HL-60 (cell line): ENCODE results near the gene ANKRD55.
A peak's percentile ranks its signal among the peaks of the same experiment; 100 is the strongest.

Experiments
- DNase-seq, 2 experiments: peaks; one replicate each; pipeline ENCODE4 v3.0.0-alpha.2; 2010 to 2020; ENCODE audit warnings: low read depth in 1 of 2, low spot score in 1 of 2
- H3K27ac ChIP-seq: fragments of 250-450 bp; sonication (Bioruptor Pico); replicated peaks from 2 replicates; pipeline ENCODE4 v1.5.1; 2020; ENCODE audit warnings: mild to moderate bottlenecking, moderate library complexity
- H3K27me3 ChIP-seq: fragments of 250-450 bp; sonication (Bioruptor Pico); 2 replicates; pipeline ENCODE4 v1.5.1; 2021; ENCODE audit warnings: mild to moderate bottlenecking, moderate library complexity; ENCODE audit not compliant: insufficient read depth, poor library complexity, severe bottlenecking
- H3K4me3 ChIP-seq: replicated peaks from 2 replicates; pipeline ENCODE4 v1.5.1; 2011; ENCODE audit warnings: mild to moderate bottlenecking, control low read depth, low read length; ENCODE audit not compliant: insufficient read depth
- CTCF ChIP-seq: IDR thresholded peaks from one replicate; pipeline ENCODE4 v1.5.1; 2011; ENCODE audit warnings: low read length, control low read depth, inconsistent platforms; ENCODE audit not compliant: insufficient read depth
- GABPA ChIP-seq: IDR thresholded peaks from 2 replicates; pipeline ENCODE4 v1.6.1; 2012; ENCODE audit warnings: low read depth
- POLR2AphosphoS5 ChIP-seq: IDR thresholded peaks from 2 replicates; pipeline ENCODE4 v1.6.1; 2012; ENCODE audit warnings: low read depth
- SPI1 ChIP-seq: IDR thresholded peaks from 2 replicates; pipeline ENCODE4 v1.6.1; 2012; ENCODE audit warnings: low read depth, mild to moderate bottlenecking, borderline replicate concordance
- TF ChIP-seq, protein P1 (sequence below): IDR thresholded peaks from 2 replicates; pipeline ENCODE4 v1.6.1; 2012; ENCODE audit warnings: low read depth; ENCODE audit not compliant: insufficient replicate concordance

ANKRD55 gene

DNA sequence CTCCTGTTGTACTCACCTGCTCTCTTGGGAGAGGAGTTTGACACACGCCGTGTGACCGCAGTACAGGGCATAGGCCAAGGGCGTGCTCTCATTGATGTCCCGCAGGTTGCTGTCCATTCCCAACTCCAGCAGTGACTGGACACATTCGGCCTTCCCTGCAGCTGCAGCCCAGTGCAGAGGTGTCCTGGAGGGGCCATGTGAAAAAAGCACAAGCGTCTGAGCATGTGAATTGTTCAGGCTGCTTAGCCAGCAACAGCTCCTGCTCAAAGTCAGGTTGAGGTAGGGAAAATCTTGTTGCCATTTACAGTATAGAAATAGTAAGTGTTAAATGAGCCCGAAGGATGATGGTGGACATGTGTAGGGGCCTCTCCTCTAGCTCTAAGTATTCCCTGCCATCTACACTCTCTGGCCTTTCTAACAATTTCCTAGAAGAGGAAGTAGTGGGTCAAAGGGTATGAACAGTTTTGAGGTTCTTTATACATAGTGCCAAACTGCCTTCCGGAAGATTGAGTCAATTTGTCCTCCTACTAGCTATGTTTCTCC, 116.5 kb downstream of the ANKRD55 start:
- Histone ChIP-seq H3K27ac (peak overlapping the region; percentile 80), H3K4me3 (peak overlapping the region; percentile 31), H3K27me3 (no peaks in the 10 kb centered on the region)
- TF ChIP-seq CTCF = no peak
- no peak for TF ChIP-seq POLR2AphosphoS5
- TF ChIP-seq GABPA = no peak
- TF ChIP-seq, protein P1, sequence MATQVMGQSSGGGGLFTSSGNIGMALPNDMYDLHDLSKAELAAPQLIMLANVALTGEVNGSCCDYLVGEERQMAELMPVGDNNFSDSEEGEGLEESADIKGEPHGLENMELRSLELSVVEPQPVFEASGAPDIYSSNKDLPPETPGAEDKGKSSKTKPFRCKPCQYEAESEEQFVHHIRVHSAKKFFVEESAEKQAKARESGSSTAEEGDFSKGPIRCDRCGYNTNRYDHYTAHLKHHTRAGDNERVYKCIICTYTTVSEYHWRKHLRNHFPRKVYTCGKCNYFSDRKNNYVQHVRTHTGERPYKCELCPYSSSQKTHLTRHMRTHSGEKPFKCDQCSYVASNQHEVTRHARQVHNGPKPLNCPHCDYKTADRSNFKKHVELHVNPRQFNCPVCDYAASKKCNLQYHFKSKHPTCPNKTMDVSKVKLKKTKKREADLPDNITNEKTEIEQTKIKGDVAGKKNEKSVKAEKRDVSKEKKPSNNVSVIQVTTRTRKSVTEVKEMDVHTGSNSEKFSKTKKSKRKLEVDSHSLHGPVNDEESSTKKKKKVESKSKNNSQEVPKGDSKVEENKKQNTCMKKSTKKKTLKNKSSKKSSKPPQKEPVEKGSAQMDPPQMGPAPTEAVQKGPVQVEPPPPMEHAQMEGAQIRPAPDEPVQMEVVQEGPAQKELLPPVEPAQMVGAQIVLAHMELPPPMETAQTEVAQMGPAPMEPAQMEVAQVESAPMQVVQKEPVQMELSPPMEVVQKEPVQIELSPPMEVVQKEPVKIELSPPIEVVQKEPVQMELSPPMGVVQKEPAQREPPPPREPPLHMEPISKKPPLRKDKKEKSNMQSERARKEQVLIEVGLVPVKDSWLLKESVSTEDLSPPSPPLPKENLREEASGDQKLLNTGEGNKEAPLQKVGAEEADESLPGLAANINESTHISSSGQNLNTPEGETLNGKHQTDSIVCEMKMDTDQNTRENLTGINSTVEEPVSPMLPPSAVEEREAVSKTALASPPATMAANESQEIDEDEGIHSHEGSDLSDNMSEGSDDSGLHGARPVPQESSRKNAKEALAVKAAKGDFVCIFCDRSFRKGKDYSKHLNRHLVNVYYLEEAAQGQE = no peak
- no peak for TF ChIP-seq SPI1
- peak; percentile 13 to 17 for DNase-seq

GRCh38 chr5:56115589-56115988, 117.5 kb downstream of the ANKRD55 start:
- Histone ChIP-seq H3K4me3 (peak overlapping the region; percentile 12; the same call in 1 of the 2 replicates), H3K27ac (no peak overlapping the region), H3K27me3 (no peaks in the 10 kb centered on the region)
- no peak for TF ChIP-seq GABPA
- TF ChIP-seq, protein P1 = no peak
- TF ChIP-seq POLR2AphosphoS5 = no peak
- TF ChIP-seq CTCF = no peak
- no peak for TF ChIP-seq SPI1
- DNase-seq = no peak

DNA sequence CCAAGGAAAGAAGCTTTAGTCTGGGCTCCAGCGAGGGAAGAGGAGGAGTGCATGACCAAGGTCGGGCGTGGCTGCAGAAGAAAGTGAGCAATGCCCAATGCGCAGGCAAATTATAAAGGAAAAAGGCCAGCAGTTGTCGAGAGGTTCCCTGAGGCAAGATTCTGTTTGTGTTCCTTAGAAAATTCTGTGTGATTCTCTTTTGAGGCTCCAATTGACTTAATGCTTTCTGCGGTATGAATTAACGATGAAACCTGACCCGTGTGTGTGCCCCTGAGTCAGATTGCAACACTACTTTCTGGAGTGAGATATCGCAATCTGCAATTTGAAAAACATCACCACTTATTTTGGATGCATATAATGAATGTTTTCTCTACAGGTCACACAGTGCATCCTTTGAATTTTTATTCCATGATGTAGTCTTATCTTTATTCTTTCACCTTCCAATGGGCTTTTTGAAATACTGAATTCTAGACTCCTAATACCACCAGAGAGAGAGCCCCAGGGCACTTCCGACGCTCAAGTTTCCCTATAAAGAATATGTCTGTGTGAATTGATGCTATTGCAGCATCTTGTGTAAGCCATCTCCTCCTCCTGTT, 120.5 kb downstream of the ANKRD55 start:
- no peak overlapping the region for H3K4me3 ChIP-seq
- DNase-seq = no peak
- no peak for TF ChIP-seq CTCF
- no peak for TF ChIP-seq GABPA
- TF ChIP-seq SPI1 = no peak
- TF ChIP-seq, protein P1 = no peak
- no peak for TF ChIP-seq POLR2AphosphoS5
- H3K27ac ChIP-seq = no peak overlapping the region
- no peaks in the 10 kb centered on the region for H3K27me3 ChIP-seq
